Right lobe of liver (tissue), 6 donors: ENCODE data around the gene KCNS3. TPM values are rescaled to one million over a fixed set of nuclear protein-coding genes. Genes with fewer than 3 reads are reported as not detected.

ENCODE experiments used
- ATAC-seq, 4 donors: fragments of 200-7000 bp; cut with Tn5 transposase; one replicate each; pipeline ENCODE4 v1.9.1; 2020; ENCODE audit warnings: mild to moderate bottlenecking in 4 of 4, moderate library complexity in 4 of 4
- DNase-seq, 3 donors: peaks; one replicate each; pipeline ENCODE4 v3.0.0-alpha.2; 2020
- H3K27ac ChIP-seq, 3 donors: fragments of 200-600 bp; one replicate each; pipeline ENCODE4 v1.8.0; 2022
- H3K27me3 ChIP-seq, 2 donors: fragments of 200-600 bp; one replicate each; pipeline ENCODE4 v1.8.0; 2022
- H3K36me3 ChIP-seq, 4 donors: fragments of 200-600 bp; sonication (generic) in 1 of 4; one replicate each; pipeline versions ENCODE4 v1.5.1 to v1.8.0; 2017 to 2022; ENCODE audit warnings: control low read depth in 1 of 4
- H3K4me1 ChIP-seq, 4 donors: fragments of 200-600 bp; sonication (generic) in 1 of 4; one replicate each; pipeline versions ENCODE4 v1.5.1 to v1.8.0; 2017 to 2022; ENCODE audit warnings: control low read depth in 1 of 4
- H3K4me3 ChIP-seq, 3 donors: fragments of 200-600 bp; one replicate each; pipeline ENCODE4 v1.8.0; 2022
- H3K9me3 ChIP-seq, 4 donors: fragments of 200-600 bp; sonication (generic) in 1 of 4; one replicate each; pipeline versions ENCODE4 v1.5.1 to v1.8.0; 2017 to 2022; ENCODE audit warnings: control low read depth in 1 of 4
- CTCF ChIP-seq, 4 donors: fragments of 200-600 bp in 3 of 4; fragments of 450-650 bp in 1 of 4; IDR thresholded peaks; one replicate each; pipeline versions ENCODE4 v1.5.1 to v1.8.0; 2016 to 2022; ENCODE audit warnings: antibody characterized with exemption in 4 of 4, mild to moderate bottlenecking in 2 of 4
- POLR2A ChIP-seq: fragments of 450-650 bp; IDR thresholded peaks from one replicate; pipeline ENCODE4 v1.6.1; 2017; ENCODE audit warnings: antibody characterized with exemption, mild to moderate bottlenecking
- WGBS: methylation state at CpG from one replicate; pipeline ENCODE4 v1.1.6; 2018; ENCODE audit warnings: low coverage, low lambda C conversion rate; ENCODE audit not compliant: insufficient coverage; ENCODE audit errors: missing lambda C conversion rate; 5-methylcytosine and 5-hydroxymethylcytosine counted together
- intact Hi-C, 2 donors: fragments of 100-400 bp; cut with DNase I; formaldehyde crosslinking; loops; one replicate each; pipeline versions ENCODE4 v1.11.2 to v1.14.1; 2022
- total RNA-seq, 6 experiments: library from RNA; depleted of rRNA in 2 of 6; stranded (reverse); fragments of >200 nt in 2 of 6; fragmentation: NEBNext Ultra II Directional in 3 of 6; extraction: Animal tissue kit (Norgen Biotek cat#: 25700) in 3 of 6; gene quantifications; one replicate each; pipeline versions ENCODE4 v1.1.0 to v1.2.4, GENCODE V29; 2016 to 2023
- donor health status: DM: no; HTN: yes; CAD: no.
- donor health status: DM: no; HTN: no; CAD: no.
- donor health status: DM: no; HTN: no; CAD: no.
- donor health status: DM: no; HTN: yes; CAD: no.
- donor health status: DM: no; HTN: yes; CAD: no.

KCNS3 gene
- total RNA-seq, 6 experiments from 2014 or later, result 1.3 to 6.8 (median 2.9) TPM

GRCh38 chr2:17947113-17947512, 68.6 kb downstream of the KCNS3 start:
- no peaks in the 10 kb centered on the region for H3K27me3 ChIP-seq
- no peaks in the 10 kb centered on the region for H3K9me3 ChIP-seq
- DNase-seq (no peak), ATAC-seq (no peak)
- H3K27ac ChIP-seq, result no peak overlapping the region
- no peak overlapping the region for H3K4me3 ChIP-seq
- 63% methylated on average over 3 of the region's 3 CpGs for WGBS
- H3K36me3 ChIP-seq, result no peaks in the 10 kb centered on the region
- TF ChIP-seq CTCF (IDR thresholded peaks at IDR 0.05) (no peak), POLR2A (no peak)
- H3K4me1 ChIP-seq, result no peaks in the 10 kb centered on the region
- intact Hi-C loops, result no loop called here

- intact Hi-C loops, result no loop called here
- H3K27me3 ChIP-seq, result no peaks in the 10 kb centered on the region
- H3K27ac ChIP-seq, result no peak overlapping the region
- no peaks in the 10 kb centered on the region for H3K4me1 ChIP-seq
- no peak for DNase-seq
- no peak for TF ChIP-seq CTCF (IDR thresholded peaks at IDR 0.05)
- no peak for TF ChIP-seq POLR2A
- no peaks in the 10 kb centered on the region for H3K9me3 ChIP-seq
- no peak overlapping the region for H3K4me3 ChIP-seq
- ATAC-seq, result no peak
- H3K36me3 ChIP-seq, result no peaks in the 10 kb centered on the region
- WGBS, result 62% methylated on average over 4 of the region's 6 CpGs
These were observed 71.5 kb downstream of the KCNS3 start for GRCh38 chr2:17950006-17950405.

GRCh38 chr2:17951563-17951962, 73.1 kb downstream of the KCNS3 start:
- H3K27me3 ChIP-seq, result no peaks in the 10 kb centered on the region
- H3K27ac ChIP-seq, result no peak overlapping the region
- DNase-seq, result no peak
- no peaks in the 10 kb centered on the region for H3K4me1 ChIP-seq
- 53% methylated on average over 4 of the region's 4 CpGs for WGBS
- H3K36me3 ChIP-seq, result no peaks in the 10 kb centered on the region
- H3K9me3 ChIP-seq, result no peaks in the 10 kb centered on the region
- no peak for ATAC-seq
- TF ChIP-seq CTCF (IDR thresholded peaks at IDR 0.05), result no peak
- TF ChIP-seq POLR2A, result no peak
- intact Hi-C loops, result no loop called here
- H3K4me3 ChIP-seq, result no peak overlapping the region

GRCh38 chr2:17958466-17959092, 80.1 kb downstream of the KCNS3 start:
- intact Hi-C loops, result no loop called here
- 41% methylated on average over 3 of the region's 4 CpGs for WGBS
- no peak for ATAC-seq

More at GRCh38 chr2:17958466-17959092, 80.1 kb downstream of the KCNS3 start:
- Histone ChIP-seq H3K4me3 (no peak overlapping the region), H3K4me1 (no peaks in the 10 kb centered on the region), H3K27me3 (no peaks in the 10 kb centered on the region), H3K36me3 (no peaks in the 10 kb centered on the region), H3K9me3 (no peaks in the 10 kb centered on the region), H3K27ac (no peak overlapping the region)
- DNase-seq, result no peak
- TF ChIP-seq POLR2A (no peak), CTCF (IDR thresholded peaks at IDR 0.05) (no peak)
